Effector memory CD4-positive, alpha-beta T cell (primary cell): ENCODE measurements around the gene POLDIP3.

ENCODE experiments used
- DNase-seq, 3 donors: peaks; one replicate each; pipeline ENCODE4 v3.0.0-alpha.2; 2020
- H3K27ac ChIP-seq: 2 replicates; pipeline ENCODE4 v1.7.0; 2013; ENCODE audit warnings: mild to moderate bottlenecking, low read length, moderate library complexity; ENCODE audit not compliant: insufficient read depth, poor library complexity, severe bottlenecking
- H3K27me3 ChIP-seq: replicated peaks from 2 replicates; pipeline ENCODE4 v1.7.0; 2013; ENCODE audit warnings: mild to moderate bottlenecking, low read length; ENCODE audit not compliant: insufficient read depth, control insufficient read depth, poor library complexity, severe bottlenecking
- H3K36me3 ChIP-seq: 2 replicates; pipeline ENCODE4 v1.7.0; 2013; ENCODE audit warnings: mild to moderate bottlenecking, low read length, moderate library complexity; ENCODE audit not compliant: control insufficient read depth, insufficient read depth
- H3K4me1 ChIP-seq: 2 replicates; pipeline ENCODE4 v1.7.0; 2013; ENCODE audit warnings: low read length, mild to moderate bottlenecking; ENCODE audit not compliant: control insufficient read depth, insufficient read depth, poor library complexity, severe bottlenecking
- H3K4me3 ChIP-seq: 2 replicates; pipeline ENCODE4 v1.7.0; 2013; ENCODE audit warnings: low read length, low read depth, mild to moderate bottlenecking; ENCODE audit not compliant: insufficient read depth, poor library complexity, severe bottlenecking
- H3K9me3 ChIP-seq: 2 replicates; pipeline ENCODE4 v1.7.0; 2013; ENCODE audit warnings: mild to moderate bottlenecking, low read length, moderate library complexity; ENCODE audit not compliant: control insufficient read depth

POLDIP3 gene

GRCh38 chr22:42626951-42627625, 12.4 kb upstream of the POLDIP3 start:
- Histone ChIP-seq H3K9me3 (no peaks in the 10 kb centered on the region), H3K4me3 (no peak overlapping the region), H3K27me3 (no peaks in the 10 kb centered on the region), H3K4me1 (no peaks in the 10 kb centered on the region), H3K36me3 (peaks cover 62% of the 10 kb centered on the region), H3K27ac (no peak overlapping the region)
- no peak for DNase-seq

GRCh38 chr22:42626431-42626830, 11.7 kb upstream of the POLDIP3 start:
- H3K4me1 ChIP-seq = no peaks in the 10 kb centered on the region
- H3K27me3 ChIP-seq = no peaks in the 10 kb centered on the region
- H3K36me3 ChIP-seq = peaks cover 56% of the 10 kb centered on the region
- no peak overlapping the region for H3K27ac ChIP-seq
- no peak for DNase-seq
- H3K4me3 ChIP-seq = no peak overlapping the region
- H3K9me3 ChIP-seq = no peaks in the 10 kb centered on the region

GRCh38 chr22:42625416-42625815, 10.7 kb upstream of the POLDIP3 start:
- no peak overlapping the region for H3K4me3 ChIP-seq
- no peaks in the 10 kb centered on the region for H3K27me3 ChIP-seq
- H3K4me1 ChIP-seq = no peaks in the 10 kb centered on the region
- DNase-seq = no peak
- no peaks in the 10 kb centered on the region for H3K9me3 ChIP-seq
- H3K36me3 ChIP-seq = peaks cover 47% of the 10 kb centered on the region
- no peak overlapping the region for H3K27ac ChIP-seq

GRCh38 chr22:42624551-42625106, 9.9 kb upstream of the POLDIP3 start:
- no peak overlapping the region for H3K27ac ChIP-seq
- peaks cover 39% of the 10 kb centered on the region for H3K36me3 ChIP-seq
- DNase-seq = no peak
- no peaks in the 10 kb centered on the region for H3K4me1 ChIP-seq
- H3K27me3 ChIP-seq = no peaks in the 10 kb centered on the region
- H3K9me3 ChIP-seq = no peaks in the 10 kb centered on the region
- no peak overlapping the region for H3K4me3 ChIP-seq

- no peak overlapping the region for H3K4me3 ChIP-seq
- H3K4me1 ChIP-seq = no peaks in the 10 kb centered on the region
- H3K9me3 ChIP-seq = no peaks in the 10 kb centered on the region
- no peak overlapping the region for H3K27ac ChIP-seq
- DNase-seq = no peak
- H3K36me3 ChIP-seq = peaks cover 36% of the 10 kb centered on the region
- no peaks in the 10 kb centered on the region for H3K27me3 ChIP-seq
Observed at GRCh38 chr22:42623756-42624441, 9.2 kb upstream of the POLDIP3 start.

- no peak for DNase-seq
- no peak overlapping the region for H3K27ac ChIP-seq
- no peaks in the 10 kb centered on the region for H3K27me3 ChIP-seq
- no peaks in the 10 kb centered on the region for H3K4me1 ChIP-seq
- H3K36me3 ChIP-seq = peaks cover 31% of the 10 kb centered on the region
- H3K4me3 ChIP-seq = no peak overlapping the region
- H3K9me3 ChIP-seq = no peaks in the 10 kb centered on the region
Observed at GRCh38 chr22:42623301-42623751, 8.6 kb upstream of the POLDIP3 start.

GRCh38 chr22:42622061-42622710, 7.5 kb upstream of the POLDIP3 start:
- Histone ChIP-seq H3K4me1 (no peaks in the 10 kb centered on the region), H3K4me3 (no peak overlapping the region), H3K9me3 (no peaks in the 10 kb centered on the region), H3K36me3 (peaks cover 19% of the 10 kb centered on the region), H3K27me3 (no peaks in the 10 kb centered on the region), H3K27ac (no peak overlapping the region)
- DNase-seq = no peak

- no peak overlapping the region for H3K4me3 ChIP-seq
- DNase-seq = peak in 2 of 3 donors; percentile 19 to 36
- H3K9me3 ChIP-seq = no peaks in the 10 kb centered on the region
- no peaks in the 10 kb centered on the region for H3K27me3 ChIP-seq
- H3K36me3 ChIP-seq = peaks cover 14% of the 10 kb centered on the region
- H3K4me1 ChIP-seq = no peaks in the 10 kb centered on the region
- no peak overlapping the region for H3K27ac ChIP-seq
Observed at GRCh38 chr22:42621505-42622002, 6.9 kb upstream of the POLDIP3 start.

- Histone ChIP-seq H3K36me3 (peaks cover 5% of the 10 kb centered on the region), H3K4me1 (peaks cover 8% of the 10 kb centered on the region), H3K27ac (no peak overlapping the region), H3K9me3 (no peaks in the 10 kb centered on the region), H3K4me3 (no peak overlapping the region), H3K27me3 (no peaks in the 10 kb centered on the region)
- DNase-seq = no peak
Observed at GRCh38 chr22:42620084-42620483, 5.4 kb upstream of the POLDIP3 start.
